Astrocyte of the hippocampus (primary cell): ENCODE measurements around the gene ACD.

Source experiments
- DNase-seq: peaks from one replicate; pipeline ENCODE4 v3.0.0; 2011; ENCODE audit warnings: low read depth, low spot score

The ACD gene

DNA sequence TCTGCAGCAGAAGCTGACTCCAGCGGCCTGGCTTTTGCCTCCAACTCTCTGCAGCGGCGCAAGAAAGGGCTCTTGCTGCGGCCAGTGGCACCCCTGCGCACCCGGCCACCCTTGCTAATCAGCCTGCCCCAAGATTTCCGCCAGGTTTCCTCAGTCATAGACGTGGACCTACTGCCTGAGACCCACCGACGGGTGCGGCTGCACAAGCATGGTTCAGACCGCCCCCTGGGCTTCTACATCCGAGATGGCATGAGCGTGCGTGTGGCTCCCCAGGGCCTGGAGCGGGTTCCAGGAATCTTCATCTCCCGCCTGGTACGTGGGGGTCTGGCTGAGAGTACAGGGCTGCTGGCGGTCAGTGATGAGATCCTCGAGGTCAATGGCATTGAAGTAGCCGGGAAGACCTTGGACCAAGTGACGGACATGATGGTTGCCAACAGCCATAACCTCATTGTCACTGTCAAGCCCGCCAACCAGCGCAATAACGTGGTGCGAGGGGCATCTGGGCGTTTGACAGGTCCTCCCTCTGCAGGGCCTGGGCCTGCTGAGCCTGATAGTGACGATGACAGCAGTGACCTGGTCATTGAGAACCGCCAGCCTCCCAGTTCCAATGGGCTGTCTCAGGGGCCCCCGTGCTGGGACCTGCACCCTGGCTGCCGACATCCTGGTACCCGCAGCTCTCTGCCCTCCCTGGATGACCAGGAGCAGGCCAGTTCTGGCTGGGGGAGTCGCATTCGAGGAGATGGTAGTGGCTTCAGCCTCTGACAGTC, 2.0 kb upstream of the ACD start:
- no peak for DNase-seq

DNA sequence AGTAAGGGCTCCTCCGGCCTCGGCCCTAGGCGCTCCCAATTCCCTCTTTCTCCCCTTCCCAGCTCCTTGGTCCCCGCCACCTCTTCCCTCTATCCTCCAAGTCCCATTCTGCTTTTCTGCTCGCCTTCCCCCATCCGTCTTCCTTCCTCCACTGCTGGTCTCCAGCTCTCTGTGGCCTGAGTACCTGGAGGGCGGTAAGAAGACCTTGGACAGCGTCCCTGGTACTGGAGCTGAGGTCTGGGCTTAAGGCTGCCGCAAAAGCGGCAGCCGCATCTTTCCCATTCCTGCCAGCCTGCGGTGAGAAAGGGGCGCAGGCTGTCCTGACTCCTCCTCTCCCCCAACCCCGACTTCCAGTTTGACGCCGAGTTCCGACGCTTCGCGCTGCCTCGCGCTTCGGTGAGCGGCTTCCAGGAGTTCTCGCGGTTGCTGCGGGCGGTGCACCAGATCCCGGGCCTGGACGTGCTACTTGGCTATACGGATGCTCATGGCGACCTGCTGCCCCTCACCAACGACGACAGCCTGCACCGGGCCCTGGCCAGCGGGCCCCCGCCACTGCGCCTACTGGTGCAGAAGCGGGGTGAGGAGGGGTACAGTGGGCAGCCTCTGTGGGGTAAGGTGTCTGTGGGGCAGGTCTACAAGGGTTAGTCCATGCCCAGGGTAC, 1.2 kb upstream of the ACD start:
- DNase-seq, result peak; percentile 80

DNA sequence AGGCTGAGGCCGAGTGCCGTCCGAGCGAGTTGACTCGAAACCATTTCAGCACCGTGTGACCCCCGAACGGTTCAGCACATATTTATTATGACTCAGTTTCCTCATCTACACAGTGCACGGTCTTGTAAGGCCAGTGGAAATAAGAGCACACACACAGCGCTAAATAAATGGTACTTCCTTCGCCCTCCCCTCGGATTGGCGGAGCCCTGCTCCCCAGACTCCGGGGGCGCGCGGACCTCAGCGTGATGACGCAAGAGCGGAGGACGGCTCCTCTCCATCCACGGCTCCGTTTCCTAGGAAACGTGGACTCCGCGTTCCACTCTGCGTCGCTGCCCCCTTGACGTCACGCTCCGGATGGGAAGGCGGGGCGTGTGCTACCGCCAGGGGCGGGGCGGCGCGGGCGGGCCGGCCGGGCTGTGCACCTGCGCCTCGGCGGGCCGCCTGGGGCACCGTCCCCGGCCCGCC, 536 bp upstream of the ACD start, which contains the start of gene PARD6A:
Gene PARD6A, plus strand, starts transcription at position 397 of the 465 bp plus-strand sequence. CDS start 79 bp downstream, outside the sequence.
- peak; percentile 98 for DNase-seq

DNA sequence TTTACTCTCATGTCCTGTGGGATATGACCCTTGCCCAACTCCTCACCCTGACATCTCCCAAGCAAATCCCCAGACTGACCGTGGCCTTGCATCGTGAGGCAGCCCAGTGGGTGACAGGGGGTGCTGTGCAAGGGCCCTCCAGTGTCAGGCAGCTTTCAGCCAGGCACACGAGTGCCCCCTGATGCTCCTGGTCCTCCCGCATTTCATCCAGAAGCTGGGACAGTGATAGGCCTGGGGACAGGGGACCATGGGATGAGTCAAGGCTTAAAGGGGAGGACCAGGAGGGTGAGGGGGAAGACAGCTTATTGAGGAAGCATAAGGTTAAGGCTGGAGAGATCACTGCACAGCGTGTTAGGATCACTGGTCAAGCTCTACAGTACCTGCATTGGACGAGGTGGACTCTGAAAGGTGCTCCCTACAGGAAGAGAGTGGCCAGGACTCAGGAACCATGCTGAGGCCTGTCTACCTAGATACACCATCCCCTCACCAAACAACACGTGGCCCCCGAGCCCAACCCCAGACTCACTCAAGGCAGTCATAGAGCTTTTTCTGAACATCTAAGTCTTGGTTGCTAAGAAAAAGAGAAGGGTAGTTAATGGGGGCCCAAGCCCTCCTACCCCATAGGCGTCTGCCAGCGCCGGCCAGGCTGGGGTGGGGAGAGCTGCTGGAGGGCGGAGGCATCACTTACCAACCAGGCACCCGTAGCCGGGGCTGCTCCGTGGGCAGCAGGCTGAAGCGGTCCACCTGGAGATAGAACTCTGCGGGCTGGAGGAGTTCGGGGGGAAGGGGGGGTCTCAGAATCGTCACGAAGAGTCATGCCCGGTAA, 998 bp downstream of the ACD start:
- DNase-seq, result no peak

DNA sequence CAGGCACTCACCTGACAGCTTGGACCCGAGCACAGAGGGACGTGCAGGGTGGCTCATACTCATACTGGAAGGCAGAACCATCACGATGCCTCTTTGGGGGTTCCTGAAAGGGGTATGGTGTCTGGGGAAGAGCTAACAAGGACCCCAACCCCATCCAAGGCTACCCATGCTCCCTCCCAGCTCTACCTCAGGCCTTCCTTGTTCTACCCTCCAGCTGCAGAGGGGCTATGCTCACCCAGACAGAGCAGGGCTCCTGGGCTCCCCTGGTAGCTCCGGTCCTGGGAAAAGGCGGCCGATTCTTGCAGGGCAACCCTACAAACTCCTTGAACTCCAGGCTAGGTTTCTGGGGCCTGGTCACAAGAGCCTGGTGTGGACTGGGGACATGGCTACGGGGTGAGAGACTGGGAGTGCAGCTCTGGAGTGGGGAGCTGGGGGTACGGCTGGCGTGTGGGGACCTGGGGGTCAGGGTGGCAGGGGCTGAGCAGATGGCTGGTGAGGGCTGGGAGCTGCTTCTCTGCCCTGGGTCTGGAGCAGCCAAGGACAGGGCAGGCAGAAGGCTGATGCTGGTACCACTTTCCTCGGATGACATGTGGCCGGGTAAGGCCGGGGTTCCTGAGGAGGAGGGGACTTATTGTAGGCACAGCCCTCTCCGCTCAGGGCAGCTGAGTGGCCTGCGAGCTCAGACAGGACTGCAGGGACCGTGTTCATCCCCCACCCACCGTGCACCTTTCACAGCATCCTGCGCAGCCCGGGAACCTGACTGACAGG, 2.1 kb downstream of the ACD start:
- DNase-seq, result no peak

DNA sequence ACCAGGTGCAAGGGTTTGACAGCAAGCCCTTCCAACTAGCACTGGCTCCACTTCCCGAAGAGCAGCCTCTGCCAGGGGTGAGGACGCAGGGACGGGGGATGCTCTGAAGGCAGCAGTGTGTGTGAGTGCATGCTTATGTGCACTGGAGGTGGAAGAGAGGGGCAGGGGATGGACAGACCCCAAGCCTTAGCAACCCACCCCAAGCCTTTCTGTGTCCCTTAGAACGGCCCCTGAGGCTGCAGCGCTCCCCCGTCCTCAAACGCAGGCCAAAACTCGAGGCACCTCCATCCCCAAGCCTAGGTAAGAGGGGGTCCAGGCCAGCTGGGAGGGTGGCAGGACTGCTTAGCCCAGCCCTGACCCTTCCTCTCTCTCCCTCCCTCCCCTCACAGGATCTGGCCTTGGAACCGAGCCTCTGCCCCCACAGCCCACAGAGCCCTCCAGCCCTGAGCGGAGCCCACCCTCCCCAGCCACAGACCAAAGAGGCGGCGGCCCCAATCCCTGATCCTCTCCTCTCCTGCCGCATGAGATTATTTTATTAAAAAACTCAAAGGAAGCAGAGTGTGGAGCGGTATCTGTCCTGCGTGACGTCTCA, 2.9 kb downstream of the ACD start:
- DNase-seq, result no peak

DNA sequence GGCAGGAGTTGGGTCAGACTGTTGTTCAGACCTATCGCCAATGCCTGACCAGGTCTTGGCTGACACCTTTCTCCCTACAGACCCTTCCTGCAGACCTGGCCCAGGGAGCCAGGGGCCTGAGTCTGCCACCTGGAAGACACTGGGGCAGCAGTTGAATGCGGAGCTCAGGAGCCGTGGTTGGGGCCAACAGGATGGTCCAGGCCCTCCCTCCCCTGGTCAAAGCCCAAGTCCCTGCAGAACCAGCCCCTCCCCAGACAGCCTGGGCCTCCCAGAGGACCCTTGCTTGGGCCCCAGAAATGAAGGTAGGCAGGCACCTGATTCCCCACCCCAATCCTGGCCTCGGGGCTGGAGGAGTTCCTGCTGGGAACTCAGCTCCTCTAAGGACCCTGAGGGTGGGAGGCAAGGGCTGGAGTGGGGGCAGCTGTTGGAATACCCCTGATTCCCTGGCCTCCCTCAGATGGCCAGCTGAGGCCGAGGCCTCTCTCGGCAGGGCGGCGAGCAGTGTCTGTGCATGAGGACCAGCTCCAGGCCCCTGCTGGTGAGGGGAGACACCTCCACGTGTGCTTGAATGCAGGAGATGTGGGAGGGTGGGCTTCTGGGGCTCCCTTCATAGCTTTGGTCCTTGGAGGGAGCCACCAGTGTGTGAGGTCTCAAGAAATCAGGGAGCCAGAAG, 3.6 kb downstream of the ACD start:
- DNase-seq, result no peak

DNA sequence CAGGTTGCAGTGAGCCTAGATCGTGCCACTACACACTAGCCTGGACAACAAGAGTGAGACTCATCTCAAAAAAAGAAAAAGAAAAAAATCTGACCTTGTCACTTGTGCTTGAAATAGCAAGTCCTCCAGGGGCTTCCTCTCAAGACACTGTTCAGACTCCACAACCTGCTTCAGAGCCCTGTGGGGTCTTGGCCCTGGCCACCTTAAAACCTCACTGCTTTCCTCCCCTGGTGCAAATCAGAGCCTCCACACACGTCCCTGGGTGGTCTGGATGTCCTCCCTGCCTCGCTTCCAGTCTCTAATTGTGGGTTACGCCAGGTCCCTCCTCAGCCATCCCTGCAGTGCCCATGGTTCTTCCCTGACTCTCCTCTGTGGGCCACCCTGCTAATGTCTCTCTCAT, 4.7 kb downstream of the ACD start:
- no peak for DNase-seq

DNA sequence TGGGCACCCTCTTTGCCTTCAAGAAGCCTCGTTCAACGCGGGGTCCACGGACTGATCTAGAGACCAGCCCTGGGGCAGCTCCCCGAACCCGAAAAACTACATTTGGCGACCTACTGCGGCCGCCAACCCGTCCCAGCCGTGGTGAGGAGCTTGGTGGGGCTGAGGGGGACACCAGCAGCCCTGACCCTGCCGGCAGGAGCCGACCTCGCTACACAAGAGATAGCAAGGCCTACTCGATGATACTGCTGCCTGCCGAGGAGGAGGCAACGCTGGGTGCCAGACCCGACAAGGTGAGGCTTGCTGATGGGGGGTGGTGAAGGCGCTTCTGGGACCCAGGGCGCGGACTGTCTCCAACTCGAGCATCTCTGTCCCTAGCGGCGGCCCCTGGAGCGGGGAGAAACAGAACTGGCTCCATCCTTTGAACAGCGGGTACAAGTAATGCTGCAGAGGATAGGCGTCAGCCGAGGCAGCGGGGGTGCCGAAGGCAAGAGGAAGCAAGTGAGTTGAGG, 5.6 kb downstream of the ACD start:
- no peak for DNase-seq

DNA sequence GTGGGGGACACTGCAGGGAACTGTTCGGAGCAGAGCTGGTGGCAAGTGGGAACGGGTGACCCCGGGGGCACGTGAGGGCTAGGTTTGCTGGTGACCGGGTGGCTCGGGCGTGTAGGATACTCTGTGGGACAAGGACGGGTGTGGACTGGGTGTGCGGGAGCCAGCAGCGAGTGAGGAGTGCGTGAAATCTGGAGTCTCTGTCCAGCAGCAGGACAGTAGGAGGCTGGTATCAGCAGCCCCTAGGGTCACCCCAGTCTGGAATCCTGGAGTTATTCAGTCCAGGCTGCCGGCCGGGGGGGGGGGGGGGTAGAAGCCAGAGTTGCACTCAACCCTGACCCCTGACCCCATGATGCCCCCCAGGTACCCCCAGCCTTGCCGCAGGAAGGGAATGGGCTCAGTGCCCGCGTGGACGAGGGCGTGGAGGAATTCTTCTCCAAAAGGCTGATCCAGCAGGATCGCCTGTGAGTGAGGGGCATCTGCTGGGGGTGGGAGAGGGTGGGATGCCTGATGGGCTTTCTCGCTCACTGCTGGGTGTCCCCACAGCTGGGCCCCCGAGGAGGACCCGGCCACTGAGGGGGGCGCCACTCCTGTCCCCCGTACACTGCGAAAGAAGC, 6.2 kb downstream of the ACD start:
- DNase-seq, result no peak

DNA sequence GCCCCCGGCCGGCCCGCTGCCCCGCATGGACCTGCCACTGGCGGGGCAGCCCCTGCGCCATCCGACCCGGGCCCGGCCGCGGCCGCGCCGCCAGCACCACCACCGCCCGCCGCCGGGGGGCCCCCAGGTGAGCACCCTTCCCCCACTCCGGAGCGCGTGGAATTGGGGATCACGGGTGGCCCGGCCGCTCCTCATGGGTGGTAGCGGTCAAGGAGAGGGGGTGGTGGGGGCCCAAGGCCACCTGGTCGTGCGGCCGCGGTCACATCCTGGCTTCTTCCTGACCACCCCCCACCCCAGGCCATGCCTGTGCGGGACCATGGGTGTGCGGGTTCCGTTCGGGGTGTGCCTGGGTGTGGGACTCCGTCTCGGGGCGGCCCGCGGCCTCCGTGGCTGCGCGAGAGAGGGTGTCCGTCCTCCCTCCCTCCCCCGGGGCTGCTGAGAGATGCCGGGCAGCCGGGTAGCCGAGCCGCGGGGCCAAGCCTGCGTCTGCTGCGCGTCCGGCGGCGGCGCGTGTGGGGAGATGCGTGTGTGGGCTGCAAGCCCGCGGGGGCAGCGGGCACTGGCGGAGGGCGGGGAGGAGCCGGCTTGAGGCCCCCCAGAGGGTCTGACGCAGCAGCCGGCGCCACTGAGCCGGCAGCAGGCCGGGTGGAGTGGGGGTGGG, 6.8 kb downstream of the ACD start:
- peak; percentile 50 for DNase-seq

DNA sequence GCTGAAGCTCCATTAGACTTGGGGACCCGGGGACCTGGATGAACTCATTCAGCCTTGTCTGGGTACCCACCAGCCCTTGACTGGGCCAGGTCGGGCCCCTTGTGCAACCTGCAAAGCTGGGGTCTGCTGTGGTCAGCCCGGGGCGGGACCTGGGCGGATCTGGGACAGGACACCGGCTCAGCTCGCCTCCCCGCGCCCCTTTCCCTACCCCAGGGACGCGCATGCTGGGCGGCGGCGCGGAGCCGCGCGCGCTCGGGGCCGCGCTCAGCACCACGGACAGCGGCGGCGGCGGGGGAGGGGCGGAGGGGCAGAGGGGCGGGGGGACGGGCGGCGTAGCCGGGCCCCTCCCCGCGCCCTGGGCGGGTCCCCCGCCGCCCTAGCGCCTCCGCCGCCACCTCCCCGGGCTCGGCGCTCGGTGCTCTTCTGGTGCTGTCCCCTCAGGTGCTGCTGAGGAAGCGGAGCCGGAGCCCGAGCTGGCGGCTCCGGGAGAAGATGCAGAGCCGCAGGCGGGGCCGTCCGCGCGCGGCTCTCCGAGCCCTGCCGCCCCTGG, 7.4 kb downstream of the ACD start:
- peak; percentile 60 for DNase-seq

DNA sequence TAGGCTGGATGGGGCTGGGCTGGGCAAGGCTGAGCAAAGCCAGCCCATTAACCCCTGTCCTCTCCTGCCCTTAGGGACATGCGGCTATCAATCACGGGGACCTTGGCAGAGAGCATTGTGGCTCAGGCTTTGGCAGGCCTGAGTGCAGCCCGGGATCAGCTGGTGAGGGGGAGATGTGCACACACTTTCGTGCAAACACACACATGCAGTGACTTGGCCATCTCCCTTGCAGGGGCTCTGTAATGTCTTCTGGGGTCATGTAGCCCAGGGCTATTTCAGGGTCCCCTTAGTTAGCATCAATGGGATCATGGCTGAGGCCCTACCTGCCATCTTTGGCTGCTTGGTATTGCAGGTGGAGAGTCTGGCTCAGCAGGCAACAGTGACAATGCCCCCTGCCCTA, 8.2 kb downstream of the ACD start:
- no peak for DNase-seq

DNA sequence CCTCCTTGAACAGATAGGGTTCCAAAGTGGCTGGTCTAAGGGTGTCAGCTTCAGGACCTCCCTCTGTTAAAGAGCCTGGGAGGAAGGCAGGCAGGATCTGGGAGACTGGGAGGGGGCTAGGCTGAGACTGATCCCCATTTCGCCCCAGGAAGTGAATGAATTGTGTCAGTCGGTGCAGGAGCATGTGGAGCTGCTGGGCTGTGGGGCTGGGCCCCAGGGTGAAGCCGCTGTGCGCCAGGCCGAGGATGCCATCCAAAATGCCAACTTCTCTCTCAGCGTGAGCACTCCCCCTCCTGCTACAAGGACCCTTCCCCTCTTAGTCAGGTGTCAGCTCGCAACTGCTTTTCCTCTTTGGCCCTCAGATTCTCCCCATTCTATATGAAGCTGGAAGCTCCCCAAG, 9.0 kb downstream of the ACD start:
- no peak for DNase-seq

DNA sequence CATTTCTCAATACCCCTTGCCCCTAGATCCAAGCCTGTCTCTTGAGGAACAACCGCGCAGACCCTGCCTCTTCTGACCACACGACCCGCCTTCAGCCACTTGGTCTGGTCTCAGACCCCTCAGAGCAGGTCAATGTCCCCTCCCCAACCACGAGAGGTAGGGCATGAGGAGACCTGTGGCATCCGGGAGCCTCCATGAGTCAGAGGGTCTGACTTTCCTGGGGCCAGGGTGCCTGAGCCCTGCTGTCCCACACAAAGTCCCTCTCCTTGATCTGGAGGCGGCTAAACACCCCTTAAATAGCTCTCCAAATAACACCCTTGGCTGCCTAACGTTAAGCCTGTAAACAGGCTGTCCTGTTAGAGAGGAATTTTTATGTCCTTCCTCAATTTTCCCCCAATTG, 10.0 kb downstream of the ACD start:
- DNase-seq, result no peak

DNA sequence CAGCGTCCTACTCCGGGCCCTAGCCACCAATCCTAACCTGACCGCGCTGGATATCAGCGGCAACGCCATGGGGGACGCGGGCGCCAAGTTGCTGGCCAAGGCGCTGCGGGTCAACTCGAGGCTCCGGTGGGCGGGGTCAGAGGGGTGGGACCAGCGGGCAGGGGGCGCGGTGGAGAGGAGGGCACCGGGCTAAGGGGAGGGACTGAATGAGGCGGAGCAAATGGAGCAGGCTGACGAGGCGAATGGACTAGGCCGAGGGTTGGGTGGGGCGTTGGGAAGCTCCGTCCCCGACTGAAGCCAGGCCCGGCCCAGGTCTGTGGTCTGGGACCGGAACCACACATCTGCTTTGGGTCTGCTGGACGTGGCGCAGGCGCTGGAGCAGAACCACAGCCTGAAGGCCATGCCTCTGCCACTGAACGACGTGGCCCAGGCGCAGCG, 10.5 kb downstream of the ACD start:
- DNase-seq, result no peak

DNA sequence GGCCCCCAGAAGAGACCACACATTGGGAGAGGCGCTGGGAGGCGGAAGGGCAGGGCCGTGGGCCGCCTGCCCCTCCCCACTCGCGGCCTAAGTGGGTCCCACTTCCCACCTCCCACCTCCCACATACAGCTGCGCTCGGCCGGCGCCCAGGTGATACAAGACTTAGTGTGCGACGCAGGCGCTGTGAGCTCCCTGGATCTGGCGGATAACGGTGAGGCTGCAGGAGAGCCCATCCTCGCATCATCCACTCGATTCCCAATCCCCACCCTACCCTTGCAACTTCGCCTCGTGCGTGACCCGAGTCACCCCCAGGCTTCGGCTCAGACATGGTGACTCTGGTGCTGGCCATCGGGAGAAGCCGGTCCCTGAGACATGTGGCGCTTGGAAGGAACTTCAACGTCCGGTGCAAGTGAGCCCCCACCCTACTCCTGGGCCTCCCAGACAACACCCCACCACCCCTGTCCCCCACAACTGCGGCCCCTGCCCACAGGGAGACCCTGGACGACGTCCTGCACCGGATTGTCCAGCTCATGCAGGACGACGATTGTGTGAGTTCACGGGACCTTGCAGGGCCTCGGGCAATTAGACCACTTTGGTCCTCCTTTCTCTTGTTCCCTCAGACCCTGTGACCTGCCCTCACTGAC, 11.2 kb downstream of the ACD start:
- no peak for DNase-seq

DNA sequence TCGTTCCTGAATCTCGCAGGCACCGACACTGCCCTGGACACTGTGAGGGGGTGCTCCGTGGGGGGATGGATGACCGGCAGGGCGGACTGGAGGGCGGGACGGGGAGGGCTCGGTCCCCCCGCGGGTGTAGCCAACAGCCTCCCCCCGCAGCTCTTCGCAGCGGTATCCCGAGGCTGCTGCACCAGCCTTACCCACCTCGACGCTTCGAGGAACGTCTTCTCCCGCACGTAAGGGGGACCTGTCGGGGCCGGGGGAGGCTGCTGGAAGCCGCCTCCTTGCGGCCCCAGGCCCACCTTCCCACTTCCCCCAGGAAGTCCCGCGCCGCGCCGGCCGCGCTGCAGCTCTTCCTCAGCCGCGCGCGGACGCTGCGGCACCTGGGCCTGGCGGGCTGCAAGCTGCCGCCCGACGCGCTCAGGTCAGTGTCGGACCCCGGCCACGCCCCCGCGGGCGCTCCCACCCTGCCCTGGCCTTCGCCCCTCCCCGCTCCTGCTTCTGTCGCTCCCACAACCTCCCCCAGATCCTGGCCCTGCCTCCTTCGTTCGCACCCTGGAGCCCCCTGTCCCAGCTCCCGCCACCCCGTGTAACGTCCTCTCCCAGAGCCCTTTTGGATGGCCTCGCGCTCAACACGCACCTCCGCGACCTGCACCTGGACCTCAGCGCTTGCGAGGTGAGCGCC, 11.8 kb downstream of the ACD start:
- DNase-seq, result no peak
